HG02763 (cell line): ENCODE measurements around the gene MAGEB4.
"Not testable (repeated sequence)": the region's sequence is repeated elsewhere in the genome, so short reads cannot be mapped to it uniquely, and the experiment has no call there.

Source experiments
- ATAC-seq: cut with Tn5 transposase; IDR thresholded peaks from one replicate; pipeline ENCODE4 v1.9.1; 2021; ENCODE audit warnings: mild to moderate bottlenecking, moderate library complexity; ENCODE audit not compliant: unreplicated experiment

MAGEB4 gene

GRCh38 chrX:30241724-30242415 lies at the start of gene MAGEB4:
MAGEB4 (plus strand) TSS chrX:30242000; CDS start chrX:30242136, 136 bp downstream.
- no peak for ATAC-seq

GRCh38 chrX:30193910-30194309 lies 47.9 kb upstream of the MAGEB4 start:
- ATAC-seq = not testable (repeated sequence)

GRCh38 chrX:30196322-30196721 lies 45.5 kb upstream of the MAGEB4 start:
- ATAC-seq = no peak

GRCh38 chrX:30212172-30212571 lies 29.6 kb upstream of the MAGEB4 start:
- no peak for ATAC-seq

- ATAC-seq = no peak
These were observed 26.4 kb upstream of the MAGEB4 start, which contains the start of gene MAGEB2 for GRCh38 chrX:30215357-30215843. MAGEB2 (plus strand) TSS chrX:30215563; CDS start chrX:30218581, 3,018 bp downstream.

- no peak for ATAC-seq
These were observed 24.3 kb upstream of the MAGEB4 start for GRCh38 chrX:30217465-30217864.

- ATAC-seq = no peak
These were observed 22.4 kb upstream of the MAGEB4 start for GRCh38 chrX:30219372-30219771.

- no peak for ATAC-seq
These were observed 21.1 kb upstream of the MAGEB4 start for GRCh38 chrX:30220661-30221060.

- no peak for ATAC-seq
These were observed 17.3 kb upstream of the MAGEB4 start for GRCh38 chrX:30224536-30224935.

- ATAC-seq = no peak
These were observed 13.3 kb upstream of the MAGEB4 start for GRCh38 chrX:30228526-30228925.

- ATAC-seq = no peak
These were observed 11.4 kb upstream of the MAGEB4 start, which contains the start of gene MAGEB3 for GRCh38 chrX:30230395-30230794. MAGEB3 (plus strand) TSS chrX:30230657; CDS start chrX:30235925, 5,268 bp downstream.

GRCh38 chrX:30246769-30247489 lies 5.1 kb downstream of the MAGEB4 start, which contains the start of gene MAGEB1:
MAGEB1 (plus strand) TSS chrX:30247146; CDS start chrX:30250494, 3,348 bp downstream.
- no peak for ATAC-seq

GRCh38 chrX:30248854-30249253 lies 7.1 kb downstream of the MAGEB4 start:
- ATAC-seq = no peak

- peak; percentile 59 for ATAC-seq
These were observed 11.5 kb downstream of the MAGEB4 start for GRCh38 chrX:30253257-30253656.

- ATAC-seq = no peak
These were observed 18.1 kb downstream of the MAGEB4 start for GRCh38 chrX:30259927-30260326.

GRCh38 chrX:30261012-30261411 lies 19.2 kb downstream of the MAGEB4 start:
- ATAC-seq = no peak

- ATAC-seq = no peak
These were observed 21.0 kb downstream of the MAGEB4 start for GRCh38 chrX:30262763-30263162.

GRCh38 chrX:30270639-30271038 lies 28.8 kb downstream of the MAGEB4 start:
- no peak for ATAC-seq

GRCh38 chrX:30275498-30275897 lies 33.7 kb downstream of the MAGEB4 start:
- ATAC-seq = no peak

- no peak for ATAC-seq
These were observed 36.6 kb downstream of the MAGEB4 start for GRCh38 chrX:30278365-30278764.

GRCh38 chrX:30280428-30280827 lies 38.6 kb downstream of the MAGEB4 start:
- ATAC-seq = no peak

GRCh38 chrX:30282527-30282926 lies 40.7 kb downstream of the MAGEB4 start:
- no peak for ATAC-seq
